DND-41 (cell line): ENCODE results near the gene LRRN4CL.

Experiments
- CTCF ChIP-seq: IDR thresholded peaks from 2 replicates; pipeline ENCODE4 v1.5.1; 2012; ENCODE audit warnings: borderline replicate concordance, low read length, moderate library complexity, mild to moderate bottlenecking; ENCODE audit not compliant: poor library complexity, severe bottlenecking; ENCODE audit errors: extremely low read depth
- EZH2 ChIP-seq: IDR thresholded peaks from 3 replicates; pipeline ENCODE4 v1.6.1; 2012; ENCODE audit warnings: borderline replicate concordance, low read depth, mild to moderate bottlenecking, moderate library complexity, low read length, inconsistent platforms; ENCODE audit not compliant: severe bottlenecking

- no peak for TF ChIP-seq CTCF
- no peak for TF ChIP-seq EZH2
Observed at GRCh38 chr11:62737196-62737595, 47.9 kb upstream of the LRRN4CL start.
